Subcutaneous adipose tissue (tissue), 4 donors: ENCODE results near the gene PTGER4. TPM values are rescaled to one million over a fixed set of nuclear protein-coding genes. Genes with fewer than 3 reads are reported as not detected.

Source experiments
- CTCF ChIP-seq: fragments of 450-650 bp; IDR thresholded peaks from one replicate; pipeline ENCODE4 v1.5.1; 2016; ENCODE audit warnings: low read depth, mild to moderate bottlenecking, control low read depth, antibody characterized with exemption, moderate library complexity
- total RNA-seq, 4 donors: library from RNA; depleted of rRNA; stranded (reverse); fragments of >200 nt; gene quantifications; one replicate each; pipeline ENCODE4 v1.1.0, GENCODE V29; 2016

The PTGER4 gene
- total RNA-seq, 4 donors from 2014 or later, result 14.0 to 32.6 (median 20.5) TPM

DNA sequence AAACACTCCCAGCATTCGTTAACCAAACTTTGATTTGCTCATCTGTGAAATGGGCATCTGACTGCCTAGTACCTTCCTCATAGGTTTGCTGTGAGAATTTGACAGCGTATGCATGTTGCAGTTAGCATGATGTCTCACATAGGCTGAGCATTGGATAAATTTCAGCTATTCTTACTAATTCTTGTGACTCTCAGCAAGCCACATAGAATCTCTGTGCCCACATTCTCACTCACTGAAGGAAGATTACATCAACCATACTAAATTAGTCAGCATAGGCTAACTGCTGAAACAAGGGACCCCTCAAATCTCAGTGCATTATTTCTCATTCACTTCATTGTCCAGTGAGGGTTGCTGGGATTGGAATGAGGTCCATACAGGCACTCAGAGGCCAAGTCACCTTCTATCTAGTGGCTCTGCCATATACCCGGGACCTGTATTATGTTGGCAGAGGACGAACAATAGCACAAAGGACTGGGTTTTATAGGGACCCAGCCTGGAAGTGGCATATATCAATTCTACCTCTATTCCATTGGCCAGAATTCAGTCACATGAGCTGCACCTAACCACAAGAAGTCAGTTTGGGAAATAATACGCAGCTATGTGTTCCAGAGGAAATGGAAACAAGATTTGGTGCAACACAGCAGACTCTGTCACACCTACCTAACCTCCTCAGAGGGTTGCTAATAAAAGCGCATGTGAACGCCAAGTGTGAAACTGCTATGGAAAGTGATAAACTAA, 4.2 kb upstream of the PTGER4 start:
- no peak for TF ChIP-seq CTCF

GRCh38 chr5:40676613-40677343, 2.9 kb upstream of the PTGER4 start:
- no peak for TF ChIP-seq CTCF

- no peak for TF ChIP-seq CTCF
Measured at GRCh38 chr5:40677456-40677855, 2.3 kb upstream of the PTGER4 start.

GRCh38 chr5:40678026-40678425, 1.7 kb upstream of the PTGER4 start:
- no peak for TF ChIP-seq CTCF

GRCh38 chr5:40678460-40679147, 1.1 kb upstream of the PTGER4 start:
- TF ChIP-seq CTCF, result no peak

- TF ChIP-seq CTCF, result no peak
Measured at GRCh38 chr5:40679148-40679912, 385 bp upstream of the PTGER4 start.
